Measurements from ENCODE around the gene FLOT1. TPM values are rescaled to one million over a fixed set of nuclear protein-coding genes. Genes with fewer than 3 reads are reported as not detected.
A peak's percentile ranks its signal among the peaks of the same experiment; 100 is the strongest.

FLOT1 gene
- total RNA-seq, 2 experiments from 2014 or later = 66.7 to 108 TPM

DNA sequence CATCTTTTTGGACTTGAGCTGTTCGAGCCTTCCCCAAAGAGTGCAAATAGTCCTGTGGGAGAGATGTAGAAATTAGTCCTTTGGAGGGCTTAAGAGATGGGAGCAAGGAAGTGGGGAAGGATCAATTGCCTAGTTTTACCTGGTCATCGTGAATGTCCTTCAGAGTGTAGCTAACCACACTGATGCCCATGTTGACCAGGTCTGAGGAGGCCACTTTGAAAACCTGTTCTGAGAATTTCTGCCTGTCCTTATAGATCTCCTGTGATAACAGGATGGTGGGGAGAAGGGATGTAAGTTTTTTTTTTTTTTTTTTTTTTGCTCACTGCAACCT lies 2.0 kb downstream of the FLOT1 start:
- intact Hi-C loops (cut with micrococcal nuclease; ENCODE audit: unreplicated experiment) = loop anchor here (5.0 kb wide), 2 partner anchors 123 to 183 kb away; partner anchors contain the start of genes GNL1, MRPS18B, PPP1R10 and PRR3
- Histone ChIP-seq H3K36me3 (ENCODE audit: insufficient read depth, low read length) (peaks cover 49% of the 10 kb centered on the region), H3K4me3 (ENCODE audit: low read depth, low read length, poor library complexity, severe bottlenecking) (no peak overlapping the region), H3K4me2 (ENCODE audit: low read length) (no peak overlapping the region), H2AFZ (ENCODE audit: low read length) (no peak overlapping the region), H3K4me1 (ENCODE audit: insufficient read depth, low read length, poor library complexity, severe bottlenecking) (peaks cover 38% of the 10 kb centered on the region), H3K79me2 (ENCODE audit: insufficient read depth, low read depth, low read length) (peaks cover 10% of the 10 kb centered on the region), H4K20me1 (ENCODE audit: insufficient read depth, low read length) (no peaks in the 10 kb centered on the region), H3K9me3 (ENCODE audit: low read length) (no peaks in the 10 kb centered on the region), H3K9me2 (ENCODE audit: insufficient read depth, low read length) (no peaks in the 10 kb centered on the region), H3K27ac (ENCODE audit: low read depth, low read length, poor library complexity, severe bottlenecking) (no peak overlapping the region)
- POLR2A ChIA-PET = interaction anchor here (0.7 kb wide), 1 partner anchor 15 kb away, joined by 5 read pairs; no protein-coding TSS in a partner anchor
- TSS peak; percentile 17 for BruUV-seq (replicated peaks)
- no peak for DNase-seq (ENCODE audit: low spot score)
- no peak for TF ChIP-seq EZH2phosphoT487 (IDR thresholded peaks at IDR 0.05; ENCODE audit: borderline replicate concordance, low read depth, low read length)
- TF ChIP-seq, protein P1, sequence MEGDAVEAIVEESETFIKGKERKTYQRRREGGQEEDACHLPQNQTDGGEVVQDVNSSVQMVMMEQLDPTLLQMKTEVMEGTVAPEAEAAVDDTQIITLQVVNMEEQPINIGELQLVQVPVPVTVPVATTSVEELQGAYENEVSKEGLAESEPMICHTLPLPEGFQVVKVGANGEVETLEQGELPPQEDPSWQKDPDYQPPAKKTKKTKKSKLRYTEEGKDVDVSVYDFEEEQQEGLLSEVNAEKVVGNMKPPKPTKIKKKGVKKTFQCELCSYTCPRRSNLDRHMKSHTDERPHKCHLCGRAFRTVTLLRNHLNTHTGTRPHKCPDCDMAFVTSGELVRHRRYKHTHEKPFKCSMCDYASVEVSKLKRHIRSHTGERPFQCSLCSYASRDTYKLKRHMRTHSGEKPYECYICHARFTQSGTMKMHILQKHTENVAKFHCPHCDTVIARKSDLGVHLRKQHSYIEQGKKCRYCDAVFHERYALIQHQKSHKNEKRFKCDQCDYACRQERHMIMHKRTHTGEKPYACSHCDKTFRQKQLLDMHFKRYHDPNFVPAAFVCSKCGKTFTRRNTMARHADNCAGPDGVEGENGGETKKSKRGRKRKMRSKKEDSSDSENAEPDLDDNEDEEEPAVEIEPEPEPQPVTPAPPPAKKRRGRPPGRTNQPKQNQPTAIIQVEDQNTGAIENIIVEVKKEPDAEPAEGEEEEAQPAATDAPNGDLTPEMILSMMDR (conservative IDR thresholded peaks at IDR 0.05; ENCODE audit: low read length) = no peak
- CTCF ChIA-PET (ENCODE audit: unreplicated experiment) = no interaction called here

DNA sequence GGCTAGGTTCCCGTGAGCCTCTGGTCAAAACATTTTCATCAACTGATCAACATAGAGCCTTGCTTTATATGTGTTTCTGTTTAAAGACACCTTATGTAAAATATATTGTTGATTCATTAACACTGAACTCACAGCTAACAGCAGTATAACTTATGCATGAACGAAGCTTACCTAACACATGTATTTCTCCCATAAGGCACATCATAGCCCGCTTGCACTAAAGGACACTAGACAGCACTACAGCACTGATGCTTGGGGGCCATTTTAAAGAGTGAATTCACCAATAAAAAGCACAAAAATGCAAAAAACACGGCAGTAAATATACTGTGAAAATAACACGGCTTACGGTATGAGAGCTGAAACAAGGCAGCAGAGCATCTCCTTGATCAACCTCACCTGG lies 4.0 kb downstream of the FLOT1 start:
- H3K4me3 ChIP-seq (ENCODE audit: low read depth, low read length, poor library complexity, severe bottlenecking) = no peak overlapping the region
- H3K4me1 ChIP-seq (ENCODE audit: insufficient read depth, low read length, poor library complexity, severe bottlenecking) = peaks cover 24% of the 10 kb centered on the region
- peaks cover 58% of the 10 kb centered on the region for H3K36me3 ChIP-seq (ENCODE audit: insufficient read depth, low read length)
- no peak for TF ChIP-seq EZH2phosphoT487 (IDR thresholded peaks at IDR 0.05; ENCODE audit: borderline replicate concordance, low read depth, low read length)
- TF ChIP-seq, protein P1 (conservative IDR thresholded peaks at IDR 0.05; ENCODE audit: low read length) = no peak
- CTCF ChIA-PET (ENCODE audit: unreplicated experiment) = no interaction called here
- intact Hi-C loops (cut with micrococcal nuclease; ENCODE audit: unreplicated experiment) = no loop called here
- no peak overlapping the region for H2AFZ ChIP-seq (ENCODE audit: low read length)
- peaks cover 10% of the 10 kb centered on the region for H3K79me2 ChIP-seq (ENCODE audit: insufficient read depth, low read depth, low read length)
- DNase-seq (ENCODE audit: low spot score) = no peak
- no peaks in the 10 kb centered on the region for H3K9me3 ChIP-seq (ENCODE audit: low read length)
- TSS peak; percentile 17 for BruUV-seq (replicated peaks)
- H3K9me2 ChIP-seq (ENCODE audit: insufficient read depth, low read length) = no peaks in the 10 kb centered on the region
- no peak overlapping the region for H3K27ac ChIP-seq (ENCODE audit: low read depth, low read length, poor library complexity, severe bottlenecking)
- POLR2A ChIA-PET = interaction anchor here (1.3 to 1.4 kb wide), 2 partner anchors 11 to 120 kb away, joined by 3 to 5 read pairs; partner anchors contain the start of gene MRPS18B
- no peaks in the 10 kb centered on the region for H4K20me1 ChIP-seq (ENCODE audit: insufficient read depth, low read length)
- H3K4me2 ChIP-seq (ENCODE audit: low read length) = no peak overlapping the region

DNA sequence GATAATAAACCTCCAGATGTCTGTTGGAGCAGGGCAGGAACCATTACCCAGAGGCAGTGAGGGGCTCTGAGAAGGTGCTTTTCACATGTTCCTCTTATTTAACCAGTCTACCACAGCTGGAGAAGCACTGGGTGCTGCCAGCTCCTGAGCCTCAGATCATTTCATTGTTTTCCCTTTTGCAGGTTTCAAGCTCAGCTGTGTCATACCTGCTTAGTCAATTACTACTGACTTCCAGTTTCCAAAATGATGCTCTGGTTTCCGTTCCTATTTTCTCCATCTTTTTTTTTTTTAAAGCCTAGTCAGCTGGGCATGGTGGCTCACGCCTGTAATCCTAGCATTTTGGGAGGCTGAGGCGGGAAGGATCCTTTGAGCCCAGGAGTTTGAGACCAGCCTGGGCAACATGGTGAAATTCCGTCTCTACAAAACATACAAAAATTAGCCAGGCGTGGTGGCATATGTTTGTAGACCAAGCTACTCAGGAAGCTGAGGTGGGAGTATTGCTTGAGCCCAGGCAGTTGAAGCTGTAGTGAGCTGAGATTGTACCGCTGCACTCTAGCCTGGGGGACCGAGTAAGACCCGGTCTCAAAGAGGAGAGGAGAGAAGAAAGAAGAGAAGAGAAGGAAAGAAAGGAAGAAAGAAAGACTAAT lies 6.7 kb downstream of the FLOT1 start:
- POLR2A ChIA-PET = interaction anchor here (0.8 kb wide), 1 partner anchor 421 kb away, joined by 5 read pairs; no protein-coding TSS in a partner anchor
- BruUV-seq (replicated peaks) = no TSS peak
- Histone ChIP-seq H3K4me2 (ENCODE audit: low read length) (no peak overlapping the region), H3K4me1 (ENCODE audit: insufficient read depth, low read length, poor library complexity, severe bottlenecking) (peaks cover 18% of the 10 kb centered on the region), H3K79me2 (ENCODE audit: insufficient read depth, low read depth, low read length) (no peaks in the 10 kb centered on the region), H4K20me1 (ENCODE audit: insufficient read depth, low read length) (no peaks in the 10 kb centered on the region), H2AFZ (ENCODE audit: low read length) (no peak overlapping the region), H3K4me3 (ENCODE audit: low read depth, low read length, poor library complexity, severe bottlenecking) (no peak overlapping the region), H3K36me3 (ENCODE audit: insufficient read depth, low read length) (peaks cover 65% of the 10 kb centered on the region), H3K27ac (ENCODE audit: low read depth, low read length, poor library complexity, severe bottlenecking) (no peak overlapping the region), H3K9me2 (ENCODE audit: insufficient read depth, low read length) (no peaks in the 10 kb centered on the region), H3K9me3 (ENCODE audit: low read length) (no peaks in the 10 kb centered on the region)
- intact Hi-C loops (cut with micrococcal nuclease; ENCODE audit: unreplicated experiment) = no loop called here
- TF ChIP-seq, protein P1 (conservative IDR thresholded peaks at IDR 0.05; ENCODE audit: low read length) = no peak
- DNase-seq (ENCODE audit: low spot score) = peak; percentile 21
- CTCF ChIA-PET (ENCODE audit: unreplicated experiment) = no interaction called here
